T47D (cell line): Measurements from ENCODE around the gene VPS4B.

ENCODE experiments used
- DNase-seq, 2 experiments: peaks; one replicate each; pipeline versions ENCODE4 v3.0.0 to v3.0.0-alpha.2; 2011 to 2012; ENCODE audit warnings: low read depth in 1 of 2, low spot score in 1 of 2
- JUND ChIP-seq: IDR thresholded peaks from 2 replicates; pipeline ENCODE4 v1.6.1; 2012; ENCODE audit warnings: low read depth
- in situ Hi-C: cut with HindIII; loops from 2 replicates; pipeline ENCODE4 v1.10.0; 2016; ENCODE audit warnings: low sequenced_read_pairs, low pct_unique_long_range_greater_than_20kb

The VPS4B gene

DNA sequence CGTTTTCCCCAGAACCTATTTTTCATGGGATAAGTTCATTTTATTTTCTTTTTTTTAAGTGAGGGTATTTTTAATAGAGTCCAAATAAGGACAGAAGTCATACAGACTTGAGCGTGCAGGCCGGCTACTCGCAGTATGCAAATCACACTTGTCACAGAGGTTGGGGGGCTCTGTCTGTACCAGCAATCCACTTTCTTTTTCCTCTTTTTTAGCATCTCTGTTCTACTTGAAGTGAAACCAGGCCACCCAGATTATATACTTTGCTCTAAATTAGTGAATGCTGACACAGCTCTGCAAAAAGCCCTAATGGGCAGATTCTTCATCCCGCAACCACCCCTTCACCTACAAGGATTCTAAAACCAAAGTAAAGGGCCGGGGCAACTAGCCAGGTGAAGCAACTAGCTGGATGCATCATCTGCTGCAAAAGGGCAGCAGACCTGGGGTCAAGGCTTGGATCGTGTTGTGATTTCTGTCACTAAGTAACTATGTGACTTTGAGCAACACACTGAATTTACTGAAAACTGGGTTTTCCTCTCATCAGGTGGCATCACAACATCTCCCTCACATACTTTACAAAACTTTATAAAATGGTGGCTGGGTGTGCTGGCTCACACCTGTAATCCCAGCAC, 73.7 kb downstream of the VPS4B start:
- DNase-seq, result no peak
- no peak for TF ChIP-seq JUND
- in situ Hi-C loops, result no loop called here

DNA sequence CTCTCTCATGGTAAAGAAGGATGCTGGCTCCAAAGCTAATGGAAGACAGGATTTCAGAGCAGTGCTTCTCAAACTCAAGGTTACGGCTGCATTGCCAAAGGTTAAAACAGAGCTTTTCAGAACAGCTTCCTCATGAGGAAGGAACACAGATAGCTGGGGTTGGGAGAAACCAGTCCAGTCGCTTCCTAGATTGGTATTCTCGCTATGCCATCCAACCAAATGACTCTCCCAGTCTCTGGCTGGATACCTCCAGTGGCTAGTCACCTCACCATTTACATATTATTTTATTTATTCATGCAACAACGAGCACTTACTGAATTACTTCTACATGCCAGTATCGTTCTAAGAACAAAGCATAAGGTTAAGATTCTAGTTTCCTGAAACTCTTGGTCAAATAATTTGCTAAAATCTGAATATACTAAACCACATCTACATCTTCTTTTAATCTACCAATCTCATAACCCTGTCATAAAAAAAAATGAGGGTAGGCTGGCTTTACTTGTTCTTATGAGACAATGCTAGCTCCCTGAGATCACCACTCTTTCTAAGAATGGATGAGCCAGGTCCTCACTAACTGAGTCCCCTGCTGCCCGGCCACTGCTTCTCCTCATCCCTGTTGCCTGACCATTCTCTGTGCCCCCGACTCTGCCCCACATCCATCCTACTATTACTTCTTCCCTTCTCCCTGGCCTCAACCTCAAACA, 75.6 kb downstream of the VPS4B start:
- no peak for TF ChIP-seq JUND
- in situ Hi-C loops, result no loop called here
- DNase-seq, result no peak

DNA sequence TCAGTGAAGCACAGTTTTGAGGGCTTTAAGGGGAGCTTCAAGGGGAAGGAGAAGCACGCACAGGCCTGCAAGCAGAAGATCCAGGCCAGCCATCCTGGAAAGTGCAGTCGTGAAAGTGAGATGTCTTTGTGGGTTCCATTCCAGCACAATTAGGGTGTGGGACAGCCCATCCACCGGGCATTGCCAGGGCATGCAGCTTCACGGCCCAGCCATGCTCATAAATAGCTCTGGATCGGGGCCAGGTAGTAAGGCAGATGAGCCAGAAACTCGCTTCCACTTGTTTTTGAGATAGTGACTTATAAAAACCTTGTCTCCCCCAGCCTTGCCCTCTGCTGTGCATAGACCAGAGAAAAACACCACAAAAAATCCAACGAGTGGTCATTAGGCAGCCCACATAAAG, 76.2 kb downstream of the VPS4B start:
- in situ Hi-C loops, result no loop called here
- TF ChIP-seq JUND, result no peak
- no peak for DNase-seq

DNA sequence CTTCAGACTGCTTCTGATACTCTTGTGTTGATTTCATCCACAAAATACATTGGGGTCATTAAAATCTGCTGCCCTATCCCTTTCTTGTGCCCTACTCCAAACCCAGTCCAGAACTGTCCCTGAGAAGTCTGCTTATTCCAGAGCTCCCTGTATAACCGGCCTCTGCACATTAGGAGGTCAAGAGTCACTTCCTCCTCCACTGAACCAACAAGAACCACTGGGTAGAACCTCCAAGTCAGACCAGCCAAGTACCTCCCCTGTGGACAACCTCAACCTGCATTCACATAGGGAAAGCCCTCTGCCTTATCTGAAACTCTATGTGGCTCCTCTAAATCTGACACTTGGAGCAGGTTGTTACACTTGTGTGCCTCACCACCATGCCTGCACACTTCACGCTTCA, 77.4 kb downstream of the VPS4B start:
- in situ Hi-C loops, result no loop called here
- DNase-seq, result peak in 1 of 2 experiments; percentile 49
- TF ChIP-seq JUND, result no peak

DNA sequence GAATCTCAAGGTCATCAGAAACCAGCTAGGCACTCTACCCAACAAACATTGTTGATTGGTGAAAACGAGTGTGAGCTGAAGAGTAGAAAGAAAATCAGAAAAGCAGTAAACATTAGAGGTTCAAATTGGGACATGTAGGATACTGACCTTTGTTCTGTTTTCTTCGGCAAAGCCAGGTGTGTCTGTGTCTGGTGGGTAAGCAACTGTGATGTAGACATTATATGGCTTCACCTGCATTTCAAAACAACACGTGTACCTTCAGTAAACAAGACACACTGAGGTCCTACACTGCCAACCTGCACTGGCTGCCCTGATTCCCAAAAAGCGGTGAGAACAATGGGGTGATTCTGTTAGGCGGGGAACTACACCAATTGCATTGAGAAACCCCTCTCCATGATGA, 78.0 kb downstream of the VPS4B start:
- TF ChIP-seq JUND, result no peak
- in situ Hi-C loops, result no loop called here
- DNase-seq, result no peak

DNA sequence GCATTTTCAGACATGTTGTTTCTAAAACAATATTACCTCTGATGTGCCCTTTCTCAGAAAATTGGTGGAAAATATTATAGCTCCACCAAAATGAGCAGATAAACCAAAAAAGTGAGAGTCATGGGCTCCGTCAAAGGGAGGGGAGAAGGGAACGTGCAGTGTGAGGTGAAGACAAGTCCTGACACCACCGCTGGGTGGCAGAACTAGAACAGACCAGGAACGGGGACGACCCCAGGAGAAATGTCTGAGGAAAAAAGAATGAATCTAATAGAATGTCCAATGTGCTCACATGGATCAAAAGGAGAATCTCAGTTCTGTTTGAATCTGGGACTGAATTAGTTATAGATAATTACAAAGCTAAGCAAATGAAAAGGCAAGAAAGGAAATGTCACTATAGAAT, 80.1 kb downstream of the VPS4B start:
- peak in 1 of 2 experiments; percentile 32 for DNase-seq
- TF ChIP-seq JUND, result no peak
- in situ Hi-C loops, result no loop called here

DNA sequence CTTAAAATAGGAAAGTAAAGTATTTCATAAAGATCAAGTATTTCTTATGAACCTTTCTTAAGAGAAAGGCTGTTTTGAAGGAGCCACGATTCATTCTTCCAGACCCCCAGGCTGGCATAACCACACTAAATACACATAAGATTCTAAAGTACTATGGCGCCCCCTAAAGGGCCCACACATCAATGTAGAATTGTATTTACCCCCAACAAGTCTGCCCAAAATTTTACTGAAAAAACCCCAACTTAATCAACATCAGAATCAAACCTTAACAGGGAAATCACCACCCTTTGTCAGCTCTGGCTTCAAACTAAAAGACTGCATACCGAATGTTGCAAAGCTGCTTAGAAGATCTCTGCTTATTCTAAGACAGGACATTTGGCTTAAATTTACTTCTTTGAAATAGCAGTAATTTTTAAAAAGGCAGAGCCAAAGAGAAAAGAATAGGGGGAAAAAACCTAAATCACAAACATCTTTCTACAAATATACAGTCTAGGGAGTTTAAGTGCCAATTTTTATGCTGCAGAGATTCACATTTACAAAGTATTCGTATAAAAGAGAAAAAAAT, 82.3 kb downstream of the VPS4B start:
- DNase-seq, result peak in 1 of 2 experiments; percentile 36
- in situ Hi-C loops, result no loop called here
- no peak for TF ChIP-seq JUND
